PFSK-1 (cell line): ENCODE results near the gene HMGXB4.

Experiments used
- POLR2AphosphoS5 ChIP-seq: IDR thresholded peaks from 2 replicates; pipeline ENCODE4 v1.6.1; 2012; ENCODE audit warnings: low read depth, mild to moderate bottlenecking, control low read depth, low read length, moderate library complexity
- SIN3A ChIP-seq: IDR thresholded peaks from 2 replicates; pipeline ENCODE4 v1.6.1; 2012; ENCODE audit warnings: mild to moderate bottlenecking, low read length, moderate library complexity, borderline replicate concordance; ENCODE audit not compliant: insufficient read depth
- TAF1 ChIP-seq: IDR thresholded peaks from 2 replicates; pipeline ENCODE4 v1.6.1; 2012; ENCODE audit warnings: low read length, control low read depth, borderline replicate concordance; ENCODE audit not compliant: insufficient read depth
- TF ChIP-seq, protein P1 (sequence below), 2 experiments: IDR thresholded peaks; 2 replicates each; pipeline versions ENCODE4 v1.6.1 to v1.8.0; 2011 to 2012; ENCODE audit warnings: low read depth in 2 of 2, low read length in 2 of 2, control low read depth in 1 of 2, inconsistent platforms in 1 of 2, mild to moderate bottlenecking in 1 of 2, moderate library complexity in 1 of 2; ENCODE audit not compliant: insufficient read depth in 1 of 2

GRCh38 chr22:35274154-35274871 is 17.0 kb downstream of the HMGXB4 start:
- TF ChIP-seq POLR2AphosphoS5 (no peak), TAF1 (no peak), SIN3A (no peak)
- TF ChIP-seq, protein P1, sequence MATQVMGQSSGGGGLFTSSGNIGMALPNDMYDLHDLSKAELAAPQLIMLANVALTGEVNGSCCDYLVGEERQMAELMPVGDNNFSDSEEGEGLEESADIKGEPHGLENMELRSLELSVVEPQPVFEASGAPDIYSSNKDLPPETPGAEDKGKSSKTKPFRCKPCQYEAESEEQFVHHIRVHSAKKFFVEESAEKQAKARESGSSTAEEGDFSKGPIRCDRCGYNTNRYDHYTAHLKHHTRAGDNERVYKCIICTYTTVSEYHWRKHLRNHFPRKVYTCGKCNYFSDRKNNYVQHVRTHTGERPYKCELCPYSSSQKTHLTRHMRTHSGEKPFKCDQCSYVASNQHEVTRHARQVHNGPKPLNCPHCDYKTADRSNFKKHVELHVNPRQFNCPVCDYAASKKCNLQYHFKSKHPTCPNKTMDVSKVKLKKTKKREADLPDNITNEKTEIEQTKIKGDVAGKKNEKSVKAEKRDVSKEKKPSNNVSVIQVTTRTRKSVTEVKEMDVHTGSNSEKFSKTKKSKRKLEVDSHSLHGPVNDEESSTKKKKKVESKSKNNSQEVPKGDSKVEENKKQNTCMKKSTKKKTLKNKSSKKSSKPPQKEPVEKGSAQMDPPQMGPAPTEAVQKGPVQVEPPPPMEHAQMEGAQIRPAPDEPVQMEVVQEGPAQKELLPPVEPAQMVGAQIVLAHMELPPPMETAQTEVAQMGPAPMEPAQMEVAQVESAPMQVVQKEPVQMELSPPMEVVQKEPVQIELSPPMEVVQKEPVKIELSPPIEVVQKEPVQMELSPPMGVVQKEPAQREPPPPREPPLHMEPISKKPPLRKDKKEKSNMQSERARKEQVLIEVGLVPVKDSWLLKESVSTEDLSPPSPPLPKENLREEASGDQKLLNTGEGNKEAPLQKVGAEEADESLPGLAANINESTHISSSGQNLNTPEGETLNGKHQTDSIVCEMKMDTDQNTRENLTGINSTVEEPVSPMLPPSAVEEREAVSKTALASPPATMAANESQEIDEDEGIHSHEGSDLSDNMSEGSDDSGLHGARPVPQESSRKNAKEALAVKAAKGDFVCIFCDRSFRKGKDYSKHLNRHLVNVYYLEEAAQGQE (IDR thresholded peaks at IDR 0.05; ENCODE audit: insufficient read depth in 1 of 2, low read depth in 2 of 2, low read length in 2 of 2): no peak
